HG03196 (cell line): ENCODE data around the gene VPS26C.
A peak's percentile ranks its signal among the peaks of the same experiment; 100 is the strongest.

ENCODE experiments used
- ATAC-seq: cut with Tn5 transposase; IDR thresholded peaks from one replicate; pipeline ENCODE4 v1.9.1; 2021; ENCODE audit not compliant: unreplicated experiment

VPS26C gene

GRCh38 chr21:37266515-37267221 lies 466 bp downstream of the VPS26C start:
- ATAC-seq, result peak; percentile 7

- ATAC-seq, result no peak
These were observed 2.3 kb downstream of the VPS26C start for GRCh38 chr21:37264808-37265207.

GRCh38 chr21:37263827-37264600 lies 3.1 kb downstream of the VPS26C start:
- ATAC-seq, result no peak

- ATAC-seq, result no peak
These were observed 7.7 kb downstream of the VPS26C start for GRCh38 chr21:37259426-37259825.

- ATAC-seq, result peak; percentile 82
These were observed 8.9 kb downstream of the VPS26C start for GRCh38 chr21:37257967-37258877.

GRCh38 chr21:37257511-37257966 lies 9.6 kb downstream of the VPS26C start:
- ATAC-seq, result peak; percentile 27

- ATAC-seq, result no peak
These were observed 13.1 kb downstream of the VPS26C start for GRCh38 chr21:37253991-37254390.

GRCh38 chr21:37251294-37251634 lies 15.9 kb downstream of the VPS26C start:
- no peak for ATAC-seq

- no peak for ATAC-seq
These were observed 17.8 kb downstream of the VPS26C start for GRCh38 chr21:37249112-37249904.

DNA sequence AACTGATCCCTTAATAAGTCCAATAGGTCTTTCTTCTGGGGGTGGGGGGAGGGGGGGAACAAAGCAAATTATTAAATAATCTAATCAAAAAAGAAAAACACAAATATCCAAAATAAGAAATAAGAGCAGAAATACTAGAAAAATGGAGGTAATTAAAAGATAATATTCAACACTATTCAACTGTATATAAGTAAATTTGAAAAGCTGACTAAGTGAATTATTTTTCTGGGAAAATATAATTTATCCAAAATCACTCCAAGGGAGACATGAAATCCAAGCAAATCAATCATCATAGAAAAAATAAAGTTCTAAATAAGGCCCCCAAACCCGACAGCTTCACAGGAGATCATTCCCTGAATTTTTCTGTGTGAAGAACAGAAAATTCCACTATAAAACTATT lies 18.8 kb downstream of the VPS26C start:
- no peak for ATAC-seq

- no peak for ATAC-seq
These were observed 22.0 kb downstream of the VPS26C start for GRCh38 chr21:37245151-37245550.

DNA sequence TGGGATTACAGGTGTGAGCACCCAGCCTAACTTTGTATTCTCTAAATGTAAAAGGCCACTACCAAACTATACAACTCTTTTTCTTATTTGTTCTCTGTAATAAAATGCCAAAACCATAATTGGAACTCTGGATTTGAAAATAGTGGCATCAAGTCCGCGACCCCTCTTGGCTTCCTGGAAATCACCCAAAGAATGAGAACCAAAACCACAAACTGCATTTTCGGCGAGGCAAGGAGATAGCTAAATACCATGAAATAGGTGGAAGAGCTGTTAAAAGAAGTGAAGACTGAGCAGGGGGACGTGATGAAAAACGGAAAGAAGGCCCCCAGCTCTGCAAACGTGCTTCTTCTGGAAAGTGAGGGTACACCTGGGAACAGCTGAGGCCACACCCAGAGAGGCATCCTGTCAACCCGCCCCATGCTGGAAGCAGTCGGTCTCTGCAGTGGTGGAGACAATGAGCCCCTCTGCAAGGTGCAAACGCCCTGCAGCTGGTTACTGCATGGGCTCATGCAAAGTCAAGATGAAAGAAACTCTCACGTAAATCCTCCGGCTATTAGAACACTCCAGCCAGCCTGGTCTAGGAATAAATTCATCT lies 22.5 kb downstream of the VPS26C start:
- ATAC-seq, result no peak

- ATAC-seq, result no peak
These were observed 23.2 kb downstream of the VPS26C start for GRCh38 chr21:37243961-37244360.

DNA sequence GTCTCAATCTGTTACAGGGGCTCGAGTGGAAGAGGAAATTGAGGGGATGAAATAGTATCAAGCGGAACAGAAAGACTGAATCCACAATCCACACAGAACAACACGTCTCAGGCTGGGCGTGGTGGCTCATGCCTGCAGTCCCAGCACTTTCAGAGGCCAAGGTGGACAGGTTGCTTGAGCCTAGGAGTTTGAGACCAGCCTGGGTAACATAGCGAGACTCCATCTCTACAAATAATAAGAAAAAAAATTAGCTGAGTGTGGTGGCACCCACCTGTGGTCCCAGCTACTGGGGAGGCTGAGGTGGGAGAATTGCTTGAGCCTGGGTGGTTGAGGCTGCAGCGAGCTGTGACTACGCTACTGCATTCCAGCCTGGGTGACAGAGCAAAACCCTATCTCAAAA lies 25.7 kb downstream of the VPS26C start:
- ATAC-seq, result no peak

DNA sequence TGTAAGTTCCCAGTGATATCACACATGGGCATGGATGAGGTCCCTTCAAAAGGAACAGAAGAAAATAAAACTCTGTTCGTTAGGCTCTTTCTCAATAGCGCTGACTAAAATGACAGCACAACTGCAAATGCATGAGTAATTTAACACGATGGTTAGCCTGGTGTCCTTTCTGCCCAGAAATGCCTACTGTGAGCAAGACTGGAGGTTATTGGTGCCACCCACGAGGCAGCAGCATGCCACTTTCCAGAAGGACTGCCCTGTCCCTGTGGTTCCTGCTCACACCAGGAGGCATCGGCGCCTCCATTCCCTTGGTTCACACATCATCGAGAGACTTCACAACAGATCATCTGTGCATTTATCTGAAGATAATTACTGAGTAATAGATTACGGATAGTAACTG lies 26.2 kb downstream of the VPS26C start:
- ATAC-seq, result no peak

GRCh38 chr21:37237764-37238163 lies 29.4 kb downstream of the VPS26C start:
- no peak for ATAC-seq

- ATAC-seq, result no peak
These were observed 29.8 kb downstream of the VPS26C start for GRCh38 chr21:37237346-37237745.

DNA sequence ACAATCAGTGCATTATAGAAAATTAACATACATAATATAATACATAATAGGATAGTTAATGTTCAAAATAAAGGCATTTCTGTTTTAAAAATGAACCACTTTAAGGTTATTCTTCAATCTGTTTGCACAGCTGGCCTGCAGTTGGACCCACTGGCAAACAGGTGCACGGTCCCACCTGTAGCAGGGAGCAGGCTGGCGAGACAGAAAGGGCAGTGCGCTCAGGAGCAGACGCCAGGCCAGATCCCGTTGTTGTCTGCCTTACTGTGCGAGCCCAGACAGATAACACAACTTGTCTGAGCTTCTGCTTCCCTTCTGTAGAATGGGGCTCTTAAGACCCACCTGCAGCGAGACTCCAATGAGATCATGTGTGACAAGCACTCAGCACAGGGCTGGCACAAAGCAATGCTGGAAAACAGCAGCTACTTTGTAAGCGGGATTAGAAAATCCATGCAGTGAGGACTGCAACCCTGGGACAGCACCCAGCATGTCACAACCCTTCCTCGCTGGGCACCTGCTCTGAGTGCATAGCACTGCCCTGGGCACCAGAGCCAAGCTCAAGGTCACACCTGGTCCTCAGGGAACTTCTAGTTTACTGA lies 33.5 kb downstream of the VPS26C start:
- no peak for ATAC-seq

- ATAC-seq, result no peak
These were observed 34.7 kb downstream of the VPS26C start for GRCh38 chr21:37232274-37233018.
